ENCODE data around the gene KIAA1328. TPM values are rescaled to one million over a fixed set of nuclear protein-coding genes. Genes with fewer than 3 reads are reported as not detected.

The KIAA1328 gene
- total RNA-seq, 1 donor from 2014 or later = 9.2 TPM

DNA sequence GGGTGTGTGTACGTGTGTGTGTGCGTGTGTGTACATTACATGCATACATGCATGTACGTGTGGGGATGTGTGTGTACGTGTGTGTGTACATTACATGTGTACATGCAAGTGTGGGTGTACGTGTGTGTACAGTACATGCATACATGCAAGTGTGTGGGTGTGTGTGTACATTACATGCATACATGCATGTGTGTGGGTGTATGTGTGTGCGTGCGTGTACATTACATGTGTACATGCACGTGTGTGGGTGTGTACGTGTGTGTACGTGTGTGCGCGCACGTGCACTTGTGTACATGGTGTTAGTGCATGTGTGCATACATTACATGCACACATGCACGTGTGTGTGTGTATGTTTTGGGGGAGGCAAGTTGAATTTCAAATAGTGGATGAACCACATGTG, 436.0 kb downstream of the KIAA1328 start:
- Mint-ChIP-seq H3K36me3 (ENCODE audit: low read depth, unreplicated experiment) (no peaks in the 10 kb centered on the region), H3K4me1 (ENCODE audit: unreplicated experiment) (no peaks in the 10 kb centered on the region), H3K4me3 (ENCODE audit: unreplicated experiment) (no peak overlapping the region), H3K27ac (ENCODE audit: unreplicated experiment) (no peak overlapping the region), H3K9me3 (ENCODE audit: unreplicated experiment) (no peaks in the 10 kb centered on the region), H3K27me3 (ENCODE audit: unreplicated experiment) (peaks cover 30% of the 10 kb centered on the region)
- no peak for TF ChIP-seq CTCF (IDR thresholded peaks at IDR 0.05; ENCODE audit: unreplicated experiment)
- no peak for DNase-seq (ENCODE audit: low spot score)

DNA sequence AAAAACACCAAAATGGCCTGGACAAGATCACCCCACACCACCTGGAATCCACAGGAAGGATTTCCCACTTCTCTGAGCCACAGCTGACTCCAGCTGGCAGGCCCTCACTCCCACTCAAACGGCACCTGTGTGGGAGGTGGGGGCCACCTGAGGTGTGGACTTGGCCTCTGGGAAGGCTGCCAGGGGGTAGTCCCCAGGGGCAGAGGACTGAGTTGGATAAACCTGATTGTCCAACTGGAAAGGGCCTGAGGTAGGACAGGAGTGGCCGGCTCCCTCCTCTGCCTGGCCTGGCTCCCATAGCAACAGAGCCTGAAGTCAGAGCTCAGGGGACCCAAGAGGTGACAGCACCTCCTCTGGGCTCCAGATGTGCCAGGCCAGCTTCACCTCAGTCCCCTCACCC, 436.5 kb downstream of the KIAA1328 start:
- Mint-ChIP-seq H3K9me3 (ENCODE audit: unreplicated experiment) (no peaks in the 10 kb centered on the region), H3K27ac (ENCODE audit: unreplicated experiment) (no peak overlapping the region), H3K27me3 (ENCODE audit: unreplicated experiment) (peaks cover 30% of the 10 kb centered on the region), H3K36me3 (ENCODE audit: low read depth, unreplicated experiment) (no peaks in the 10 kb centered on the region), H3K4me3 (ENCODE audit: unreplicated experiment) (no peak overlapping the region), H3K4me1 (ENCODE audit: unreplicated experiment) (no peaks in the 10 kb centered on the region)
- DNase-seq (ENCODE audit: low spot score) = no peak
- TF ChIP-seq CTCF (IDR thresholded peaks at IDR 0.05; ENCODE audit: unreplicated experiment) = no peak

GRCh38 chr18:37266290-37266689, 437.4 kb downstream of the KIAA1328 start:
- Mint-ChIP-seq H3K27me3 (ENCODE audit: unreplicated experiment) (peaks cover 29% of the 10 kb centered on the region), H3K36me3 (ENCODE audit: low read depth, unreplicated experiment) (no peaks in the 10 kb centered on the region), H3K9me3 (ENCODE audit: unreplicated experiment) (no peaks in the 10 kb centered on the region), H3K4me1 (ENCODE audit: unreplicated experiment) (no peaks in the 10 kb centered on the region), H3K27ac (ENCODE audit: unreplicated experiment) (no peak overlapping the region), H3K4me3 (ENCODE audit: unreplicated experiment) (no peak overlapping the region)
- TF ChIP-seq CTCF (IDR thresholded peaks at IDR 0.05; ENCODE audit: unreplicated experiment) = no peak
- DNase-seq (ENCODE audit: low spot score) = peak; percentile 62

GRCh38 chr18:37270038-37270665, 441.2 kb downstream of the KIAA1328 start:
- no peaks in the 10 kb centered on the region for H3K36me3 Mint-ChIP-seq (ENCODE audit: low read depth, unreplicated experiment)
- no peaks in the 10 kb centered on the region for H3K4me1 Mint-ChIP-seq (ENCODE audit: unreplicated experiment)
- H3K27ac Mint-ChIP-seq (ENCODE audit: unreplicated experiment) = no peak overlapping the region
- H3K4me3 Mint-ChIP-seq (ENCODE audit: unreplicated experiment) = no peak overlapping the region
- peak; percentile 73 for DNase-seq (ENCODE audit: low spot score)
- no peaks in the 10 kb centered on the region for H3K9me3 Mint-ChIP-seq (ENCODE audit: unreplicated experiment)
- no peak for TF ChIP-seq CTCF (IDR thresholded peaks at IDR 0.05; ENCODE audit: unreplicated experiment)
- H3K27me3 Mint-ChIP-seq (ENCODE audit: unreplicated experiment) = peaks cover 13% of the 10 kb centered on the region

DNA sequence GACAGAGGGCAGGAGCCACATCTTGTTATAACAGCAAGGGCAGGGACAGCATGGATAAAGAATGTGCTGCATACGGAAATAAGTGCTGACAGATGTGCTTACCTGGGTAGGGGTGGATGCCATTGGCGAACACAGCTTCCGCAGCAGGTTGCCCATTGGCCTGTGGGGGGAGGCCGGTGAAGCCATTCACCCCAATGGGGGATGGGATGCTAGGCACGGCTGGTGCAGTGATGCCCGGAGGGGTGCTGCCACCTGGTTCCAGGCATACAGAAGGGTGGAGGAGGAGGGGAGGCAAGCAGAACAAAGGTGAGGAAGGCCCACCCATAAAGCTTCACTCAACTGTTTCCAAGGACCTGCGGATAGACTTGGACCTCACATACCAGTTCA, 441.7 kb downstream of the KIAA1328 start:
- no peaks in the 10 kb centered on the region for H3K9me3 Mint-ChIP-seq (ENCODE audit: unreplicated experiment)
- no peak for DNase-seq (ENCODE audit: low spot score)
- no peaks in the 10 kb centered on the region for H3K4me1 Mint-ChIP-seq (ENCODE audit: unreplicated experiment)
- no peak overlapping the region for H3K4me3 Mint-ChIP-seq (ENCODE audit: unreplicated experiment)
- no peak for TF ChIP-seq CTCF (IDR thresholded peaks at IDR 0.05; ENCODE audit: unreplicated experiment)
- H3K27ac Mint-ChIP-seq (ENCODE audit: unreplicated experiment) = no peak overlapping the region
- H3K27me3 Mint-ChIP-seq (ENCODE audit: unreplicated experiment) = peaks cover 13% of the 10 kb centered on the region
- no peaks in the 10 kb centered on the region for H3K36me3 Mint-ChIP-seq (ENCODE audit: low read depth, unreplicated experiment)

Data from endothelial cell (in vitro differentiated cells).